Right ventricle myocardium inferior (tissue), 1 donor: ENCODE measurements around the gene MAP3K12. TPM values are rescaled to one million over a fixed set of nuclear protein-coding genes. Genes with fewer than 3 reads are reported as not detected.
"Not testable (repeated sequence)": the region's sequence is repeated elsewhere in the genome, so short reads cannot be mapped to it uniquely, and the experiment has no call there.

Source experiments
- ATAC-seq: fragments of 200-7000 bp; cut with Tn5 transposase; one replicate; pipeline ENCODE4 v1.9.1; 2020; ENCODE audit warnings: mild to moderate bottlenecking, moderate library complexity
- DNase-seq: peaks from one replicate; pipeline ENCODE4 v3.0.0; 2021; ENCODE audit errors: missing footprints
- intact Hi-C: fragments of 100-400 bp; cut with DNase I; formaldehyde crosslinking; loops from one replicate; pipeline ENCODE4 v1.11.0; 2022
- long read RNA-seq: library from polyadenylated mRNA; unstranded; transcript quantifications from one replicate; pipeline ENCODE4 v2.0.0, GENCODE V29; 2021
- total RNA-seq: library from RNA; stranded (reverse); fragmentation: NEBNext Ultra II Directional; extraction: Animal tissue kit (Norgen Biotek cat#: 25700); gene quantifications from one replicate; pipeline ENCODE4 v1.2.1, GENCODE V29; 2021
- donor health status: DM: no; HTN: yes; CAD: no; lungs with severe emphysema.

MAP3K12 gene, protein sequence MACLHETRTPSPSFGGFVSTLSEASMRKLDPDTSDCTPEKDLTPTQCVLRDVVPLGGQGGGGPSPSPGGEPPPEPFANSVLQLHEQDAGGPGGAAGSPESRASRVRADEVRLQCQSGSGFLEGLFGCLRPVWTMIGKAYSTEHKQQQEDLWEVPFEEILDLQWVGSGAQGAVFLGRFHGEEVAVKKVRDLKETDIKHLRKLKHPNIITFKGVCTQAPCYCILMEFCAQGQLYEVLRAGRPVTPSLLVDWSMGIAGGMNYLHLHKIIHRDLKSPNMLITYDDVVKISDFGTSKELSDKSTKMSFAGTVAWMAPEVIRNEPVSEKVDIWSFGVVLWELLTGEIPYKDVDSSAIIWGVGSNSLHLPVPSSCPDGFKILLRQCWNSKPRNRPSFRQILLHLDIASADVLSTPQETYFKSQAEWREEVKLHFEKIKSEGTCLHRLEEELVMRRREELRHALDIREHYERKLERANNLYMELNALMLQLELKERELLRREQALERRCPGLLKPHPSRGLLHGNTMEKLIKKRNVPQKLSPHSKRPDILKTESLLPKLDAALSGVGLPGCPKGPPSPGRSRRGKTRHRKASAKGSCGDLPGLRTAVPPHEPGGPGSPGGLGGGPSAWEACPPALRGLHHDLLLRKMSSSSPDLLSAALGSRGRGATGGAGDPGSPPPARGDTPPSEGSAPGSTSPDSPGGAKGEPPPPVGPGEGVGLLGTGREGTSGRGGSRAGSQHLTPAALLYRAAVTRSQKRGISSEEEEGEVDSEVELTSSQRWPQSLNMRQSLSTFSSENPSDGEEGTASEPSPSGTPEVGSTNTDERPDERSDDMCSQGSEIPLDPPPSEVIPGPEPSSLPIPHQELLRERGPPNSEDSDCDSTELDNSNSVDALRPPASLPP
- 5.6 TPM for total RNA-seq
- long read RNA-seq, full-length matches to known transcripts, result 2 of 4 reads
- long read RNA-seq, partial matches to known transcripts, result 0 of 4 reads
- long read RNA-seq, other reads (novel, unspliced or antisense), result 2 of 4 reads

GRCh38 chr12:53499266-53500141 is at the start of gene MAP3K12:
Gene MAP3K12 (minus strand): TSS chr12:53499458. CDS start chr12:53487391, 12,067 bp downstream.
- ATAC-seq, result peak; percentile 7
- intact Hi-C loops, result loop anchor here (5.0 kb wide), 1 partner anchor 47 kb away; the partner anchor contains the start of gene PCBP2
- DNase-seq, result peak; percentile 84

DNA sequence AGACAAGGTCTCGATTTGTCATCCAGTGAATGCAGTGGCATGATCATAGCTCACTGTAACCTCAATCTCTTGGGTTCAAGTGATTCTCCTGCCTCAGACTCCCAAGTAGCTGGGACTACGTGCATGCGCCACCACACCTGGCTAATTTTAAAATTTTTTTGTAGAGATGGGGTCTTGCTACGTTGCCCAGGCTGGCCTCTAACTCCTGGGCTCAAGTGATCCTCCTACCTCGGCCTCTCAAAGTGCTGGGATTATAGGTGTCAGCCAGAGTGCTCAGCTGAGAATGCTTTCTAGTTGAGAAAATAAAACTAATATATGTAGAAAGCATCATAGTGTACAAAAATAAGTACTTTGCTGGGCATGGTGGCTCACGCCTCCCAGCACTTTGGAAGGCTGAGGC is 49.1 kb upstream of the MAP3K12 start:
- intact Hi-C loops, DNase-seq, ATAC-seq: not testable (repeated sequence)

DNA sequence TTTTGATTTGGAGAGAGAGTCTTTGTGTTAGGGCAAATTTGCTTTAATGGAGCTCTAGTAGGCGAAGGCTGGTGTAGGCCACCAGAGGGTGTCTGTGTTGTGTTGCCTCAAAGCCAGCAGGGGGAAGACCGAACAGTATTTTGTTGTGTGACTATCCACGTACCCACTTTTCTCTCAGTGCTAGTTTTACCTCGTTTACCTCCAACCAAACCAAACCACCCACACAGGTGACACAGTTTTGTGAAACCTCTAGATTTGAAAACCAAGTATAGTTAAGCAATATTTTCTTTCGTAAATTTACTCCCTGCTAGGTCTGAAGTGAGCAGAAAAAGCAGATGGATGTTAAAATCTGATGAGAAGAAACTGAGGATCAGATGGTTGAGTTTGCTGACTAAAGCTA is 44.3 kb upstream of the MAP3K12 start:
- DNase-seq (no peak), ATAC-seq (peak; percentile 87)

DNA sequence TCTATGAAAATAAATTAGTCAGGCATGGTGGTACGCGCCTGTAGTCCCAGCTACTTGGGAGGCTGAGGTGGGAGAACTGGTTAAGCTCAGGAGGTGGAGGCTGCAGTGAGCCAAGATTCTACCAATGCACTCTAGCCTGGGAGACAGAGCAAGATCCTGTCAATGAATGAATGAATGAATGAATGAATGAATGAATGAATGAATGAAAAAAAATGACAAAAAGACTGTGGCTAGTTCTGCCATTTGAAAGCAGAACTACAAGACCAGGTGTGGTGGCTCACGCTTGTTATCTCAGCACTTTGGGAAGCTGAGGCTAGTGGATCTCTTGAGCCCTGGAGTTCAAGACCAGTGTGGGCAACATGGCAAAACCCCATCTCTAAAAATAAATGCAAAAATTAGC is 40.3 kb upstream of the MAP3K12 start:
- ATAC-seq (no peak), DNase-seq (no peak)
- intact Hi-C loops, result no loop called here

More for the DNA sequence above, 44.3 kb upstream of the MAP3K12 start:
- intact Hi-C loops, result loop anchor here (1.0 to 5.0 kb wide), 3 partner anchors 54 to 204 kb away; partner anchors contain the start of gene ATP5MC2

- intact Hi-C loops, result no loop called here
- DNase-seq (no peak), ATAC-seq (peak; percentile 81)
Observed at GRCh38 chr12:53538209-53538689, 39.0 kb upstream of the MAP3K12 start.

DNA sequence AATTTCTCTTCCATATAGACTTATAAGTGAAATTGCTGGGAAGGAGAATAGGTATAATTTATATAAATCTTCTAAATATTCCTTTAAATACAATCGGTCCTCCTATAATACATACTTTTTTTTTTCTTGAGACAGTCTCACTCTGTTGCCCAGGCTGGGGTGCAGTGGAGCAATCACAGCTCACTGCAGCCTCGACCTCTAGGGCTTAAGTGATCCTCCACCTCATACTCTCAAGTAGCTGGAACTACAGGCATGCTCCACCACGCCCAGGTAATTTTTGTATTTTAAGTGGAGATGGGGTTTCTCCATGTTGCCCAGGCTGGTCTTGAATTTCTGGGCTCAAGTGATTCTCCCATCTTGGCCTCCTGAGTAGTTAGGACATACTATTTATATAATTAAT is 37.7 kb upstream of the MAP3K12 start:
- ATAC-seq (no peak), DNase-seq (no peak)
- intact Hi-C loops, result no loop called here

- DNase-seq (no peak), ATAC-seq (no peak)
- intact Hi-C loops, result no loop called here
Observed at GRCh38 chr12:53533471-53533870, 34.2 kb upstream of the MAP3K12 start.

GRCh38 chr12:53532524-53533445 is 33.5 kb upstream of the MAP3K12 start:
- ATAC-seq, result no peak

DNA sequence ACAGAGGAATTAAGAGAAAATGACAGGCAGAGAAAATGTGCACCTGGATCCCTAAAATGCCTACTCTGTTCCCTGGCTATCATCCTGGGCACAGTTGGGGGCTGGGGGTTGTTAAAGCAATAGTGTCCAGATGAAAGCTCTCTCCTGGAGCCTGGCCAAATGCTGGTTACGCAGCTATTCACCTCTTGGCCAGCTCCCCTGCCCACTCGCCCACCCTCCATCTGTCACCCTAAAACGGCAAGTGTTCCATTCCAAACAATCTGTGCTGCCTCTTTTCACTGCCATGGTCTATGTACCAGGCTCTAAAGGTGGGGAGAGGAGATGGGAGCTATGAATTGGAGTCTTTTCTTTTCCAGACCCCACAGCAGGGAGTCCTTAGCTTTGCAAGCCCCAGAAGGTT is 32.8 kb upstream of the MAP3K12 start:
- intact Hi-C loops, result no loop called here
- DNase-seq (no peak), ATAC-seq (no peak)

More at GRCh38 chr12:53532524-53533445, 33.5 kb upstream of the MAP3K12 start:
- no peak for DNase-seq
- intact Hi-C loops, result no loop called here

DNA sequence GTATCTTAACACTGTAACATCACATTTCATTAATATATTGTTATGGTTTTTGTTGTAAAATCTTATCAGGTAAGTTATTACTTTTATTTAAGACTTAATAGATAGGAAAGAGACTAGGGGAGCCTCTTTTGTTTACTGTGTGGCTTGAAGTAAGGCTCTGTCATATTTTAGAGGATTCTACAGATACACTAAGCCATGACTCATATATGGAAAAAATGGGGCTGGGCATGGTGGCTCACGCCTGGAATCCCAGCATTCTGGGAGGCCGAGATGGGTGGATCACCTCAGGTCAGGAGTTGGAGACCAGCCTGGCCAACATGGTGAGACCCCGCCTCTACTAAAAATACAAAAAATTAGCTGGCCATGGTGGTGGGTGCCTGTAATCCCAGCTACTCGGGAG is 31.7 kb upstream of the MAP3K12 start:
- intact Hi-C loops, result no loop called here
- DNase-seq, result no peak
- no peak for ATAC-seq

- ATAC-seq, result no peak
- intact Hi-C loops, result no loop called here
- no peak for DNase-seq
Observed at GRCh38 chr12:53530061-53530460, 30.8 kb upstream of the MAP3K12 start.

DNA sequence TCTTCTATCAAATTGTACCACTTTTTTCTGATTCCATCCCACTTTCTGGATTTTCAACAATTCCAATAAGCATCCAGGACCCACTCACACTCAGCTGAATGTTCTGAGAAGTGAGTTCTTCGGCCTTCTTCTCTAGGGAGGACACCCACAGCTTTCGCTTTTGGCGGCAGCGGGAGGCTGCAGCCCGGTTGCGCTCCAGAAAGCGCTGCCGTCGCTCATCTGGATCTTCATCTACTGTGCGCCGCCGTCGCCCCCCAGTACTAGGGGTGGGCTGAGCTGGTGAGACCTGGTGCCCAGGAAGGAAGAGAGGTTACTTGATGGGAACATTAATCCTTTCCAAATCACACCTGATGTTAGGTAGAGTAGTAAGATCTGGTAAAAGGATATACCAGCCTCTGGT is 25.2 kb upstream of the MAP3K12 start:
- no peak for ATAC-seq
- no peak for DNase-seq
- intact Hi-C loops, result no loop called here

GRCh38 chr12:53523131-53523530 is 23.9 kb upstream of the MAP3K12 start:
- intact Hi-C loops, result no loop called here
- no peak for DNase-seq
- ATAC-seq, result no peak

DNA sequence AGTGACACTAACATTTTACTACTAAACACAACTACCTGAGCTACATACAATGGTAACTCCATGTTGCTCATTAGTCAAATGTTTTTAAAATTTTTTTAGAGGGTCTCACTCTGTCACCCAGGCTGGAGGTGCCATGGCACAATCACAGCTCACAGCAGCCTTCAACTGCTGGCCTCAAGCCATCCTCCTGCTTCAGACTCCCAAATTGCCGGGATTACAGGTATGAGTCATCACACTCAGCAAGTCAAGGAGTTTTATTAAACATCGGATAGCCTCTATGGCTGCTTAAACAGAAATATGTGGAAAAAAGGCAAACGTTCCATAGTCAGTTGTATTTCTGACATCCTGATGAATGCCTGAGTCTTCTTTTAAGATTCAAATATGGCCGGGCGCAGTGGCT is 19.1 kb upstream of the MAP3K12 start:
- ATAC-seq (no peak), DNase-seq (no peak)
- intact Hi-C loops, result no loop called here

DNA sequence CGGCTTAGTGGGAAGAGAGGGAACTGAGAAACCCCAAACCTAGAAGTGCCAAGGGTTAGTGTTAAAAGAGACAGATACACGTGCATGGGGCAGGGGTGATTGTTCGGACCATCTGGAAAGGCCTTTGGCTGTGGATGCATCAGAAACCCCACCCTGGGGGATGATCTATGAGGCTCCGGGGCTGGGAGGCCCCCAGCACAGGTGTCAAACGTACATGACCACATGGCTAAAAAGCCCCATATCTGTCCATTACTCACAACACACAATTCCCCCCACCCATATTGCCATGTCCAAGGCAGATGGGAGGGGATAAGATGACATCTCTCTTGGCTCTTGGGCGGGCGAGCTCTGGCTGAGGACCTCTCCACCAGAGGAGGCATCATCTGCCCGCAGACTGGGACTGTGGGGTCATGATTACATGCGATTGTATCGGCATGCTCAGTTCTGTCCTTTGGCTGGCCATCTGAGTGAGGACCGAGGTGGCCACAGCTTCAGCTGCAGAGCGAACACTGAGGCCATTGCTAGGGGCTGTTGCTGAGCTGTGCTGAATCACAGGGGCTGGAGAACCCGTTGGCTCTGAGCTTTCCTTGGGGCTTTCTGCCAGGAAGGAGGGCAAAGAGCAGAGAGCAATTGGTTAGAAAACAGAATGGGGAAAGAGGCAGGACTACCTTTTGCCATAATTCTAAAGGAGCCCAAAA is 17.6 kb upstream of the MAP3K12 start:
- peak; percentile 7 for ATAC-seq
- intact Hi-C loops, result no loop called here
- DNase-seq, result no peak

DNA sequence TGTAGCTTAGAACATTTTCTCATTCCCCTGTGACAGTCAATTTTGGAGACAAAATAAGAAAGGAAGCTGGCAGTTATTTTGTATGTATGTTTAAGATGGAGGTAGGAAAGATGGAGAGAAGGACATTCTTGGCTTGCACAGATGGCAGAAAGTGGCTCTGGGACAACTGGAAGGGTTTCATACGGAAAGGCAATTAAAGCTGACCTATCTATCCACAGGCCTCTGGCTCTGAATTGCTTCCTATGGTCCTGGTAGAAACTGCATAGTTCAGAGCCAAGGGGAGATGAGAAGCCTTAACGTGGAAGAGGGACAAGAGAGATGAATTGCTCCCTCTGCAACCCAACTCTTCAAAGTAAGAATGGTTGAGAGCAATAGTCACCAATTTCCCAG is 16.0 kb upstream of the MAP3K12 start:
- no peak for ATAC-seq
- DNase-seq, result no peak
- intact Hi-C loops, result no loop called here
